Activated naive CD4-positive, alpha-beta T cell treated with anti-CD3 and anti-CD28 coated beads, Interleukin-2, amount 10 ng/mL, durations not matched to agents 7 days and 5 days (primary cell): ENCODE data around the gene ADH1A.
"Not testable (repeated sequence)": the region's sequence is repeated elsewhere in the genome, so short reads cannot be mapped to it uniquely, and the experiment has no call there.

Source experiments
- CTCF ChIA-PET: fragments of 350-600 bp; sonication (Branson Sonifier 250); formaldehyde crosslinking; loops from one replicate; lab custom pipeline; 2021; ENCODE audit warnings: antibody characterized with exemption; lab: Charles Lee
- DNase-seq: peaks from one replicate; pipeline ENCODE4 v3.0.0-alpha.2; 2020
- H3K27ac Mint-ChIP-seq: one replicate; pipeline ENCODE4 v1.8.0; 2021; ENCODE audit warnings: mild to moderate bottlenecking, moderate library complexity, mixed read lengths
- H3K27me3 Mint-ChIP-seq: one replicate; pipeline ENCODE4 v1.8.0; 2021; ENCODE audit warnings: mild to moderate bottlenecking, mixed read lengths
- H3K36me3 Mint-ChIP-seq: one replicate; pipeline ENCODE4 v1.8.0; 2021; ENCODE audit warnings: mixed read lengths
- H3K4me1 Mint-ChIP-seq: one replicate; pipeline ENCODE4 v1.8.0; 2021; ENCODE audit warnings: mixed read lengths
- H3K4me3 Mint-ChIP-seq: one replicate; pipeline ENCODE4 v1.8.0; 2021; ENCODE audit warnings: mild to moderate bottlenecking, moderate library complexity, mixed read lengths
- H3K9me3 Mint-ChIP-seq: one replicate; pipeline ENCODE4 v1.8.0; 2021; ENCODE audit warnings: mixed read lengths

The ADH1A gene

DNA sequence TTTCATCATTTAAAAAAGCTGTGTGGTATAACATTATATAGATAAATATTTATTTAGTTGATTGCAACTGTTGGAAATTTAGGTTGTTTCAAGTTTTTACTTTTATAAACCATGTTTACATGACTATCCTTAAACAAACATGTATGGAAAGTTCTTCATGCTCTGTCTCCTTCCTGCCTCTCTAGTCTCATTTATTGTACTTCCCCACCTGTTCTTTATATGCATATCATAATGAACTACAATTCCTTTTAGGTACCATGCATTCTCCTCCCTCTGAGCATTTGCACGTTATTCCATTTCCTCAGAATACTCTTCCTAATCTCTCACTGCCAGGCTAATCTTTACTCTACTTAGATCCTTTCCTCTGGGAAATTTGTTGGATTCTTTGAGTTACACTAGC lies 54.8 kb downstream of the ADH1A start:
- Mint-ChIP-seq H3K9me3 (no peaks in the 10 kb centered on the region), H3K27me3 (no peaks in the 10 kb centered on the region), H3K4me3 (no peak overlapping the region), H3K4me1 (no peaks in the 10 kb centered on the region), H3K27ac (no peak overlapping the region), H3K36me3 (no peaks in the 10 kb centered on the region)
- CTCF ChIA-PET = no interaction called here
- no peak for DNase-seq

- no peak for DNase-seq
- H3K9me3 Mint-ChIP-seq = no peaks in the 10 kb centered on the region
- no peaks in the 10 kb centered on the region for H3K27me3 Mint-ChIP-seq
- H3K36me3 Mint-ChIP-seq = no peaks in the 10 kb centered on the region
- CTCF ChIA-PET = no interaction called here
- H3K4me1 Mint-ChIP-seq = no peaks in the 10 kb centered on the region
- no peak overlapping the region for H3K4me3 Mint-ChIP-seq
- H3K27ac Mint-ChIP-seq = no peak overlapping the region
Measured at GRCh38 chr4:99234331-99235010, 56.3 kb downstream of the ADH1A start.

DNA sequence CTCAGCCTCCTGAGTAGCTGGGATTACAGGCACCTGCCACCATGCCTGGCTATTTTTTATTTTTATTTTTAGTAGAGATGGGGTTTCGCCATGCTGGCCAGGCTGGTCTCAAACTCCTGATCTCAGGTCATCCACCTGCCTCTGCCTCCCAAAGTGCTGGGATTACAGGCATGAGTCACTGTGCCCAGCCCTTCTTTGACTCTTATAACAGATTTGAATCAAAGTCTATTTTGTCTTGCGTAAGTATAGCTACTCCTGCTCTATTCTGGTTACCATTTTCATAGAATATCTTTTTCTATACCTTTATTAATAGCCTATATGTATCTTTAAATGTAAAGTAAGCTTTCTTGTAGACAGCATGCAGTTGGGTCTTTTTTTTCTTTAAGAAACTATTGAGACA lies 57.4 kb downstream of the ADH1A start:
- H3K27me3 Mint-ChIP-seq, DNase-seq, H3K36me3 Mint-ChIP-seq, H3K4me3 Mint-ChIP-seq, CTCF ChIA-PET, H3K9me3 Mint-ChIP-seq, H3K4me1 Mint-ChIP-seq, H3K27ac Mint-ChIP-seq: not testable (repeated sequence)

DNA sequence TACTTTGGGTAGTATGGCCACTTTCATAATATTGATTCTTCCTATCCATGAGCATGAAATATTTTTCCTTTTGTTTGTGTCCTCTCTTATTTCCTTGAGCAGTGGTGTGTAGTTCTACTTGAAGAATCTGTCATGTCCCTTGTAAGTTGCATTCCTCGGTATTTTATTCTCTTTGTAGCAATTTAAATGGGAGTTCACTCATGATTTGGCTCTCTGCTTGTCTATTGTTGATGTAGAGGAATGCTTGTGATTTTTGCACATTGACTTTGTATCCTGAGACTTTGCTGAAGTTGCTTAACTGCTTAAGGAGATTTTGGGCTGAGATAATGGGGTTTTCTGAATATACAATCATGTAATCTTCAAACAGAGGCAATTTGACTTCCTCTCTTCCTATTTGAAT lies 62.1 kb downstream of the ADH1A start:
- H3K4me3 Mint-ChIP-seq, H3K36me3 Mint-ChIP-seq, DNase-seq, CTCF ChIA-PET, H3K4me1 Mint-ChIP-seq, H3K27ac Mint-ChIP-seq, H3K27me3 Mint-ChIP-seq, H3K9me3 Mint-ChIP-seq: not testable (repeated sequence)

GRCh38 chr4:99227646-99228045 lies 63.1 kb downstream of the ADH1A start:
- H3K36me3 Mint-ChIP-seq, H3K4me1 Mint-ChIP-seq, H3K27me3 Mint-ChIP-seq, DNase-seq, H3K27ac Mint-ChIP-seq, H3K9me3 Mint-ChIP-seq, H3K4me3 Mint-ChIP-seq, CTCF ChIA-PET: not testable (repeated sequence)
